NCI-H2081 treated with DMSO at 0.1 percent for 48 hours (cell line): ENCODE data around the gene KDM4B.
"Not testable (repeated sequence)": the region's sequence is repeated elsewhere in the genome, so short reads cannot be mapped to it uniquely, and the experiment has no call there.

Experiments used
- DNase-seq: peaks from one replicate; lab custom pipeline; 2025; lab: John Stamatoyannopoulos, UW

KDM4B gene

GRCh38 chr19:5177745-5178450 lies 209.0 kb downstream of the KDM4B start:
- DNase-seq = no peak

- DNase-seq = no peak
Observed at GRCh38 chr19:5178841-5179240, 209.9 kb downstream of the KDM4B start.

- DNase-seq = no peak
Observed at GRCh38 chr19:5179256-5179655, 210.3 kb downstream of the KDM4B start.

GRCh38 chr19:5181329-5181728 lies 212.4 kb downstream of the KDM4B start:
- no peak for DNase-seq

GRCh38 chr19:5182751-5183150 lies 213.8 kb downstream of the KDM4B start:
- no peak for DNase-seq

GRCh38 chr19:5183616-5184015 lies 214.7 kb downstream of the KDM4B start:
- DNase-seq = no peak

GRCh38 chr19:5184930-5185329 lies 216.0 kb downstream of the KDM4B start:
- DNase-seq = no peak

- DNase-seq = no peak
Observed at GRCh38 chr19:5186293-5187050, 217.6 kb downstream of the KDM4B start.

GRCh38 chr19:5188548-5189317 lies 219.8 kb downstream of the KDM4B start:
- no peak for DNase-seq

- no peak for DNase-seq
Observed at GRCh38 chr19:5189318-5189607, 220.3 kb downstream of the KDM4B start.

- DNase-seq = no peak
Observed at GRCh38 chr19:5191091-5191490, 222.2 kb downstream of the KDM4B start.

- no peak for DNase-seq
Observed at GRCh38 chr19:5192568-5192967, 223.7 kb downstream of the KDM4B start.

- no peak for DNase-seq
Observed at GRCh38 chr19:5193192-5193591, 224.3 kb downstream of the KDM4B start.

GRCh38 chr19:5194641-5195040 lies 225.7 kb downstream of the KDM4B start:
- no peak for DNase-seq

- not testable (repeated sequence) for DNase-seq
Observed at GRCh38 chr19:5195587-5195986, 226.7 kb downstream of the KDM4B start.

GRCh38 chr19:5196832-5197231 lies 227.9 kb downstream of the KDM4B start:
- no peak for DNase-seq

- no peak for DNase-seq
Observed at GRCh38 chr19:5200844-5201243, 231.9 kb downstream of the KDM4B start.

- DNase-seq = no peak
Observed at GRCh38 chr19:5202553-5202952, 233.6 kb downstream of the KDM4B start.
